Adipose tissue (tissue), 3 donors: ENCODE results near the gene ZNF609. TPM values are rescaled to one million over a fixed set of nuclear protein-coding genes. Genes with fewer than 3 reads are reported as not detected.

Experiments used
- H3K27ac ChIP-seq: one replicate; pipeline ENCODE4 v1.5.1; 2013; ENCODE audit warnings: low read depth, low read length
- WGBS, 3 donors: extraction: QIAGEN DNeasy Blood & Tissue Kit; methylation state at CpG; one replicate each; pipeline ENCODE4 v1.1.7; 2013; 5-methylcytosine and 5-hydroxymethylcytosine counted together
- polyA plus RNA-seq, 3 donors: library from polyadenylated mRNA; stranded (reverse); fragments of 200-250 nt; gene quantifications; one replicate each; pipeline ENCODE4 v1.2.3, GENCODE V29; 2013
- donor health status: healthy with polysubstance abuse.
- donor health status: Bipolar disorder and iron deficiency.
- donor health status: healthy.

Gene ZNF609
- polyA plus RNA-seq, 3 donors: 3.5 to 9.8 (median 7.9) TPM

DNA sequence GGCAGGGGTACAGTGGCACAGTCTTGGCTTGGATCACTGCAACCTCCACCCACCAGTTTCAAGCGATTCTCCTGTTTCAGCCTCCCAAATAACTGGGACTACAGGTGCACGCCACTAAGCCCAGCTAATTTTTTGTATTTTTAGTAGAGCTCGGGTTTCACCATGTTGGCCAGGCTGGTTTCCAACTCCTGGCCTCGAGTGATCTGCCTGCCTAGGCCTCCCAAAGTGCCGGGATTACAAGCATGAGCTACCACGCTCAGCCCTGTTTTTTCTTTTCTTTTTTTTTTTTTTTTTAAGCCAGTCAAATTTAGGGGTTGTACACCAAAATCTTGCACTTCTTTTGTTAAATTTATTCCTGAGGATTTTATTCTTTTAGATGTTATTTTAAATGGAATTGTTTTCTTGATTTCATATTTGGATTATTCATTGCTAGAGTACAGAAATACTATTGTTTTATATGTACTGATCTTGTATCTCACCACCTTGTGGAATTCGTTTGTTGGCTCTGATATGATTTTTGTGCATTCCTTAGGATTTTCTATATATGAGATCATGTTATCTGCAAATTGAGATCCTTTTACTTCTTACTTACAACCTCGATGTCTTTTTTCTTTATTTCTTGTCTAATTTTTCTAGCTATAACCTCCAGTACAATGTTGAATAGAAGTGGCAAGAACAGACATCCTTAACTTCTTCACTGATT lies 65.6 kb downstream of the ZNF609 start:
- 77 to 83% (median 82%) methylated on average over 8 of the region's 8 CpGs for WGBS, 3 donors

DNA sequence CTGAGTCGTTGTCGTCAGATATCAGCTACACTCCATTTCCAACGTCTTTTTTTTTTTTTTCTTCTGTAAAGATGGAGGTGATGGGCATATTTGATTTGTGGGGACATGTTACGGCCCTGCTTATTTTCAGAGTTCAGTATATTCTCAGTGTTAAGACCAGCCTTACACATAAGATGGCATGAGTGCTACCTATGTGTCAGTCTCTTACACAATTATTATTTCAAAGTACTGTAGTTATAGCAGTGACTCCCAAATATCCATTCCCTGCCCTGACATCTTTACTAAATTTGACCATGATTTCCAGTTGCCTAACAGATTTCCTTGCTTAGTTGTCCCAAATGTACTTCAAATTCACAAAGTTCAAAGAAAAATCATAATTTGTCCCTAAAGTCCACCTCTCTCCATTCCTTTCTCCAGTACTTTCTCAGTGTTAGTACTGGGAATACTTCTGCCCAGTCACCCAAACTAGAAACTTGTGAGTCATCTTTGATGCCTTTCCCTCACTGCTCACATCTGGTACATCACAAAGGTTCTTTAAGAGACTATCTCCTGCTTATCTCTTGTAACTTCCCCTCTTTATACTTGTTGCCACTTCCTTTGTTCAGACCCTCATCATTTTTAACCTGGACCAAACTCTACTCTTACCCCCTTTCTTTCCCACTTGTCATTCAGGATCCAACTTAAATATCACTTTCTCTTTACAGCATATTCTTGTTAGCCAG lies 67.0 kb downstream of the ZNF609 start:
- no peak overlapping the region for H3K27ac ChIP-seq
- 68 to 92% (median 83%) methylated on average over 4 of the region's 4 CpGs for WGBS, 3 donors

More for the DNA sequence above, 65.6 kb downstream of the ZNF609 start:
- no peak overlapping the region for H3K27ac ChIP-seq

DNA sequence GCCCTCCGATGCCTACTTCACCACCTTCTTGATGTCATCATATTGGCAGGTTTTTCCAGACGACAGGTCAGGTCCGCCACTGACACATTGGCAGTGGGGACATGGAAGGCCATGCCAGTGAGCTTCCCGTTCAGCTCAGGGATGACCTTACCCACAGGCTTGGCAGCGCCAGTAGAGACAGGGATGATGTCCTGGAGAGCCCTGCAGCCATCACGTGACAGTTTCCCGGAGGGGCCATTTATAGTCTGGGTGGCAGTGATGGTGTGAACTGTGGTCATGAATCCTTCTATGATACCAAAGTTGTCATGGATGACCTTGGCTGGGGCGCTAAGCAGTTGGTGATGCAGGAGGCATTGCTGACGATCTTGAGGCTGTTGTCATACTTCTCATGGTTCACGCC lies 68.5 kb downstream of the ZNF609 start:
- WGBS, 3 donors: 96 to 99% (median 97%) methylated on average over 10 of the region's 10 CpGs

DNA sequence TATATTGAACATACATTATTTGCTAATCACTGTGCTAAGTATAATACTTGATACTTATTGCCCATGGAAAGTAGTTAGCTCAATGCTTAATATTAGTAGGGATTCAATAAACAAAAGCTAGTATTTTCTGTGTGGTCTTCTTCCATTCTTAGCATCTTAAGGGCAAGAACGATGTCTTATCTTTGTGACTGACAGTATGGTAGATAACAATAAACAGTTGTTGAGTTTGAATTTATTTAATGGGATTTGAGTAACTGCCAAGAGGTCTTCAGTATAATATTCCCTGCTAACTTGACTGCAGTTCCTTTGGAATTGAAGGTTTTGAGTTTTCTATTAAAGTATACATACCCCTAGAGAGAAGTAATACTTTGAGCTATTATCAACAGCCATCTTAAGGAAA lies 70.1 kb downstream of the ZNF609 start:
- WGBS, 3 donors: 19 to 64% (median 59%) methylated on average over 1 of the region's 1 CpG
- H3K27ac ChIP-seq: no peak overlapping the region

More for the DNA sequence above, 68.5 kb downstream of the ZNF609 start:
- no peak overlapping the region for H3K27ac ChIP-seq

DNA sequence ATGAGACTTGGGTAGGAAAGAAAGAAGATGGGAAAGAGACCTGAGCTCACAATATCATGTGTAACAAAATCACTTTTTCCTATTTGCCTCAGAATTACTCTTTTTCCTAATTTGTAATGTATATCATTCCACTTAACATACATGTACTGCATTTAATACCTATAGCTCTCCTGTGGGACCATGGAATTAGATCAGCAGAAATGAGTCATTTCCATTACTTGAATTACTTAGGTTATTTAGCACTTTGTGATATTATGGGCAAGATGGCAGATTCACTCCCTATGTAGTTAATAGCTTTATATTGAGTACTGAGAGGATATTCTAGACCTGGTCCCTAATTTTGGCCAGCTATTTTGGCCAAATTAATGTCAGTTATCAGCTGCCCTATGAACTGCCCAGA lies 70.5 kb downstream of the ZNF609 start:
- no peak overlapping the region for H3K27ac ChIP-seq

DNA sequence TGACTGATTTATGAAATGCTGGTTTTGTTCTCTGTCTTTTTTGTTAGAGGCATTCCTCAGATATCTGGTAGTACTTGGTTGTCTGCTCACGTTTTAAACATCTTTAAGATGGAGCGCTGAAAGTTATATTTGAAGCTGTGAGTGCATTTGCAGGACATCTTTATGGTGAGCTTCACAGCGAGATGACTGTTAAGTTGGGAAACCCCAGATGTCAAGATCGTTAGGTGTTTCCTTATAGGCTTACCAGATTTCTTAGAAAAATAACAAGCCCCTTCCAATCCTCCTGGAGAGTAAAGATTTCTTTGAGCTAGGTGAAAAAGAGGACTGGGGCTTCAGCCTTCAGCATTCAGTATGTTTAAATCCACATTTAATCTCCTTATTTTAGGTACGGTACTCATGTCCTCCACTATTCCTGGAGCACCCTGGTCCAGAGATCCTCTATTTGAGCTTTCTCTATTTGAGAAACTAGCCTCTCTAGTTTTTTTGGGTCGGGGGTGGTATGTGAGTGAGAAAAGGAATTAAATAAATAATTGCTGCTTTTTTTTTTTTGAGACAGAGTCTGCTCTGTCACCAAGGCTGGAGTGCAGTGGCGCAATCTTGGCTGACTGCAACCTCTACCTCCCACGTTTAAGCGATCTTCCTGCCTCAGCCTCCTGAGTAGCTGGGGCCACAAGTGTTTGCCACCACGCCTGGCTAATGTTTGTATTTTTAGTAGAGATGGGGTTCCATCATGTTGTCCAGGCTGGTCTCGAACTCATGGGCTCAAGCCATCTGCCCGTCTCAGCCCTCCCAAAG lies 72.3 kb downstream of the ZNF609 start:
- H3K27ac ChIP-seq: no peak overlapping the region
- 72 to 88% (median 76%) methylated on average over 12 of the region's 12 CpGs for WGBS, 3 donors

DNA sequence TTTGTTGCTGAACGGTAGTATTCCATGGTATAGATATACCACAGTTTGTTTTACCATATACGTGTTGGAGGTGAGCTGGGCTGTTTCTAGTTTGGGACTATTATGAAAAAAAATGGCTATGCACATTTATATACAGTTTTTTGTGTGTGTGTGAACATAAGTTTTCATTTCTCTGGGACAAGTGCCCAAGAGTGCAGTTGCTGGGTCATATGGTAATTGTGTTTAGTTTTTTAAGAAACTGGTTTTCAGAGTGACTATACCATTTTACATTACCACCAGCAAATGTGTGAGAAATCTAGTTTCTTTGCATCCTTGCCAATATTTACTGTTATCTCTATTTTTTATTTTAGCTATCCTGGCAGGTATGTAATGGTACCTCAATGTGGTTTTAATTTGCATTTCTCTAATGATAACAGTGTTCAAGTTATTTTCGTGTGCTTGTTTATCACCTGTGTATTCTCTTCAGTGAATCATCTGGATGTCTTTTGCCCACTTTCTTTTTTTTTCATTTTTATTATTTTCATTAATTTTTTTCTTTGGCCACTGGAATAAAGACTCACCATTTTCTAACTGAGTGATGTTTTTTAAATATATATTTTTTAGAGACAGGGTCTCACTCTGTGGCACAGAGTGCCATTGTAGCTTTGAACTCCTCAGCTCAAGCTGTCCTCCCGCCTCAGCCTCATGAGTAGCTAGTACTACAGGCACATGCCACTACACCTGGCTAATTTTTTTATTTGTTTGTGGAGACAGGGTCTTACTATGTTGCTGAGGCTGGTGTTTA lies 75.3 kb downstream of the ZNF609 start:
- 80 to 88% (median 83%) methylated on average over 4 of the region's 4 CpGs for WGBS, 3 donors
- H3K27ac ChIP-seq: no peak overlapping the region

DNA sequence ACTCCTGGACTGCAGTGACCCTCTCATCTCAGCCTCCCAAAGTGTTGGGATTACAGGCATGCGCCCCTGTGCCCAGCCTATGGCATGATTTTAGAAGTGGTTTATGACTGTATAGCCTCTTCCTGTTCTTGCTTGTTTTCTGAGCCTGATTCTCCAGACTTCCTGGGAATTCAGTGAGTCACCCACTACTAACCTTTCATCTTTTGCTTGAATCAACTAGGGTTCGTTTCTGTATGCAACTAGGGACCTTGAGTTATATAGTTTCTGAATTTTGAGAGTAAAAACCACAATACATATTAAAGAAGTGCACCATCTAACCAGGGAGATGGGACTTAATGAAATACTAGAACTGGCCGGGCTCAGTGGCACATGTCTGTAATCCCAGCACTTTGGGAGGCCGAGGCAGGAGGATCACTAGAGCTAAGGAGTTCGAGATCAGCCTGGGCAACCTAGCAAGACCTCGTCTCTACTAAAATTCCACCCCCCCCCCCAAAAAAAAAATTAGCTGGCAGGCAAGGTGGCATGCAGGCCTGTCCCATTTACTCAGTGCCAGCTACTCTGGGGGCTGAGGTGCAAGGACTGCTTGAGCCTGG lies 76.0 kb downstream of the ZNF609 start:
- WGBS, 3 donors: 79 to 84% (median 84%) methylated on average over 6 of the region's 6 CpGs
- no peak overlapping the region for H3K27ac ChIP-seq

DNA sequence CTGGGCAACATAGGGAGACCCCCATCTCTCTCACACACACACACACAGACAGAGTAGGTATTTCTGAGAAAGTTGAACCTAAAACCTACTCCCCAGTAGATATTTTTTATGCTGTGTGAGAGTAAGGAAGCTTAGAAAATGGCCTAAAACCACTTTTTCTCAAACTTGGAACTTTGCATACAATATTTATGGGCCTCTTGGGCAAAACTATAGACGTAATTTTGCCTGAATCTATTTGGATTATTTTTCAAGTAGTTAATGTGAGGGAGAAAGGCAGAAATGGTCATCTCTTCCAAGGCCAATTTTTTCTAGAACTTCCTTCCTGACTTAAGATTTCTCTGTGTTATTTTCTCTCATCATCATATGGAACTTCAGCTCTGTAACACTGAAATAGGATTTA lies 81.7 kb downstream of the ZNF609 start:
- 42 to 85% (median 67%) methylated on average over 1 of the region's 1 CpG for WGBS, 3 donors
- H3K27ac ChIP-seq: no peak overlapping the region

DNA sequence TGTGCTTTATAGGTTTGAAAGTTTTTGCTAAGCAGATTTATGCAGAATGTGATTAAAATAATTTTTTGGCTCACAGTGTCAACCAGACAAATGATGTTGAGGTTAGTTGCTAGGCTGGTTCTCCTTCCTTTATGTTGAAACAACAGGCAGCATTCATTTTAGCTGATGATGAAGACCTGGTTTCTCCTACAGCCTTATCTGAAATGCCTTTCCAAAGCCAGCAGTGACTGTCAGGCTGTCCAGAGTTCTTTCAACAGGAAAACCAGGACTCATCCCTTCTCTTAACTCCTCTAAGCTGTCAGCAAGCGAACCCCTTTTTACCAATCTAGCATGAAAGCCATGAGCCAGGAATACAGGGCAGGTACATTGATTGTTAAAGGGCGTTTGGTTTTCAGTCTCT lies 84.1 kb downstream of the ZNF609 start:
- H3K27ac ChIP-seq: no peak overlapping the region
- WGBS, 3 donors: 71 to 88% (median 88%) methylated on average over 2 of the region's 2 CpGs

DNA sequence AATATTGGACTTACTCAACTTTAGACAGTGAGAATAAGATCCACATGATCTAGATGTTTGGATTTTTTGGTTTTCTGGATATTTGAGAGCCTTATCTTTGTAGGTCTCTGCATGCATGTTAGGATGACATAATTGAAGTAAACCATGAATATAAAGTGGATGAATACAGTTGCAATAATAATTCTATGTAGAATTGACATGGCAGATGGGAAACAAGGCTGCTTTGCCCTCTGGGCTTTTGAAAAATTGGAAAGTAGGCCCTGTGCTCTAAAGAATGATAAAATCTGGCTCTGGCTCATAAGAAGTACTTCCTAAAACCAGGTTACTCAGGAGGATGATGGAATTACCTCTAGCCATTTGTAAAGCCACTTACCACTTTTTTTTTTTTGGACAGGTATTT lies 86.9 kb downstream of the ZNF609 start:
- no peak overlapping the region for H3K27ac ChIP-seq

DNA sequence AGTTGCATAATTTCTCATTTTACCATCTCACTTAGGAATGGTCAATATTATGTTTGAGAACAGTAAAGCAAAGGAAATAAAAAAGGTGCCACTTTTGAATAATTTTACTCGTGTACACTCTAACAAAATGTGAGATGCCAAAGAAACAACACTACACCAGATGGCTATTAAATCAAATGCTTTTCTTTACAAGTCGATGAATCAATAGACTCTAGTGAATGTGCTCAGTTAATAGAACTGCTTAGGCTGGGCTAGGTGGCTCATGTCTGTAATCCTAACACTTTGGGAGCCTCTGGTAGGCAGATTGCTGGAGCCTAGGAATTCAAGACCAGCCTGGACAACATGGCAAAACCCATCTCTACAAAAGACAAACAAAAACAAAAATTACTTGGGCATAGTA lies 87.9 kb downstream of the ZNF609 start:
- WGBS, 3 donors: 60 to 74% (median 64%) methylated on average over 2 of the region's 2 CpGs
- no peak overlapping the region for H3K27ac ChIP-seq

DNA sequence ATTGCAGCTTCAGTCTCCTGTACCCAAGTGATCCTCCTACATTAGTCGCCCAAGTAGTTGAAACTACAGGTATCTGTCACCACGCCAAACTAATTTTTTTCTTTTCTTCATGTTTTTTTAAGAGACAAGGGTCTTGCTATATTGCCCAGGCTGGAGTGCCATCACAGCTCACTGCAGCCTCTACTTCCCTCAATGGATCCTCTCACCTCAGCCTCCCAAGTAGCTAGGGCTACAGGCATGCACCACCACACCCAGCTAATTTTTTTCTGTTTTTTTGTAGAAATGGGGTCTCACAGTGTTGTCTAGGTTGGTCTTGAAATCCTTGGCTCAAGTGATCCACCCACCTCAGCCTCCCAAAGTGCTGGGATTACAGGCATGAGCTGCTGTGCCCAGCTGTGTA lies 89.5 kb downstream of the ZNF609 start:
- WGBS, 3 donors: 95 to 98% (median 96%) methylated on average over 2 of the region's 2 CpGs
- H3K27ac ChIP-seq: no peak overlapping the region

DNA sequence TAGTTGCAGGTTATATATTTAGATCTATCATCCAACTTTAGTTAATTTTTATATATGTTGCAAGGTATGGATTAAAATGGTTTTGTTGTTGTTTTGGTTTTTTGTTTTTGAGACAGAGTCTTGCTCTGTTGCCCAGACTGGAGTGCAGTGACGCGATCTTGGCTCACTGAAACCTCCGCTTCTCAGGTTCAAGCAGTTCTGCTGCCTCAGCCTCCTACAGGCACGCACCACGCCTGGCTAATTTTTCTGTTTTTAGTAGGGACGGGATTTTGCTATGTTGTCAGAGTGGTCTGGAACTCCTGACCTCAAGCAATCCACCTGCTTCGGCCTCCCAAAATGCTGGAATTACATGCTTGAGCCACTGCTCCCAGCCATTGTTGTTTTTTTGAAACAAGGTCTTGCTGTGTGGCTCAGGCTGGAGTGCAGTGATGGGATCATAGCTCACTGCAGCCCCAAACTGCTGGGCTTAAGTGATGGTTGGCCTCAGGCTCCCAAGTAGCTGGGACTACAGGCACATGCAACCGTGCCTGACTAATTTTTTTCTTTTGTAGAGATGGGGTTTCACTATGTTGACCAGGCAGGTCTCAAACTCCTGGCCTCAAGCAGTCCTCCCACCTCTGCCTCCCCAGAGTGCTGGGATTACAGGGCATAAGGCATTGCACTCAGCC lies 92.0 kb downstream of the ZNF609 start:
- 89% methylated on average over 8 of the region's 8 CpGs for WGBS, 3 donors

DNA sequence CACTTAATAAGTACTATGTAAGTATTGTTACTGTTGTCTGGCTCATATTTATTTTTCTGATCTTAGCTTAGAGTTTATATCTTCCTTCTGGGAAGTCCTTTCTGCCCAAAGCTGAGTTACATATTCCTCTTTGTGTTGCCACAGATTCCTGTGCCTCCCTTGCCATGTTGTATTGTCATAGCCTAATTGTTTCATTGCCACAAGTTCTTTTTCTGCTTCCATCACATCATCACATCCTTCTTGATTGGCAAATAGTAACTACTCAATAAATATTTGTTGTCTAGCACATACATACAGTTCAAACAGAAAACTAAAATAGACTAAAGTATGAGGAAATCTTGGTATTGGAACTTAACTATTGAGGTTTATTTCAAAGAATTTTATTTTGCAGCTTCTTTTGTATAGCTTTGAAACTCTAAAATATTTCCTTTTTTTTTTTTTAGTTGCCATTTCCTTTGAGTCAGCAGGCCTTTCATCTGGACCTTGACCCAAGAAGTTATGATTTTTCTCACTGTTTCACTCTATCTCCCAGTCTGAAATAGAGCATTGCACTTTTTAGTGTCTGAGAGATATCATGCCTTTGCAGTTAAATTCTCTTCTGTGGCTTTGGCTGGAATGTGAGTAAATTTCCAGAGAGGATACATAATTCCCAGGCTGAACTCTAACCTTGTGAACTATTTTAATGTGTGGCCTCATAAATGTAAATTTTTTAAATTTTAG lies 98.2 kb downstream of the ZNF609 start:
- no peak overlapping the region for H3K27ac ChIP-seq

More for the DNA sequence above, 92.0 kb downstream of the ZNF609 start:
- no peak overlapping the region for H3K27ac ChIP-seq

DNA sequence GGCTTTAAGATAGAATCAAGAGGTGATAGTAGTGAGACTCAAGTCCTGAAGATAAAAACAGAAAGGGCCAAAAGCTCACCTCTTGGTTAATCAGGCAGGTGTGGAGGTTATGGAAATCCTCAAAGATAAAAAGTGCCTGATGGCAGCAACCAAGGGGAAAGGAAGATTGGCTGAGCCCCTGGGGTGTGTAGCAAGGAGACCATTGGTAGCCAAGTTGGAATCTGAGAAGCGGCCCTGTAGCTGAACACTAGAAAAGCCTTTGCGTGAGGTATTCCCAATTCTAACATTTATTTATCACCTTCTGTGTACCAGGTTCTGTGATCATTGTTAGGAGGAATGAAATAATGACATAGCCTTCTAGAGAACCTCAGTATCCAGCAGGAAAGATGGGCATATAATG lies 98.9 kb downstream of the ZNF609 start:
- H3K27ac ChIP-seq: no peak overlapping the region
- WGBS, 3 donors: 93 to 99% (median 96%) methylated on average over 2 of the region's 2 CpGs

DNA sequence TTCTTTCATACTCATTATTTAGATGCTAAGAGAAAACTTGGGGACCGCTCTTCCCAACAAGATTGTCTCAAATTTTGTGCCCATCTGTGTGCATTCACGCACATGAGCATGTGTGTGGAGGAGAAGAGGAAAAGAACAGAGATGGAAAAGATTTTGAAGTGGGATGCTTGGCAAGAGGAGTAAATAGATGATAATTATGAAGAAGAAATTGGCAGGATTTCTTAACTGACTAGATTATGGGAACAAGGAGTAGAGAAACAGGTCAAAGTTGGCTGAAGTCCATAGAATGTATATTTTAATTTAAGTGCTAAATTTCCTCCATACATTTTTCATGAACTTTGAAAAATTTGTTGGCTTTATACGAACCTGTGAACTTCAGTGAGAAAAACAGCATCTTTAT lies 100.1 kb downstream of the ZNF609 start:
- H3K27ac ChIP-seq: no peak overlapping the region
- WGBS, 3 donors: 96 to 99% (median 97%) methylated on average over 3 of the region's 3 CpGs
